Measurements from ENCODE around the gene TDRD3. TPM values are rescaled to one million over a fixed set of nuclear protein-coding genes. Genes with fewer than 3 reads are reported as not detected.

TDRD3 gene
- total and polyA plus RNA-seq, 2 experiments from 2014 or later, result 13.1 to 13.3 TPM

DNA sequence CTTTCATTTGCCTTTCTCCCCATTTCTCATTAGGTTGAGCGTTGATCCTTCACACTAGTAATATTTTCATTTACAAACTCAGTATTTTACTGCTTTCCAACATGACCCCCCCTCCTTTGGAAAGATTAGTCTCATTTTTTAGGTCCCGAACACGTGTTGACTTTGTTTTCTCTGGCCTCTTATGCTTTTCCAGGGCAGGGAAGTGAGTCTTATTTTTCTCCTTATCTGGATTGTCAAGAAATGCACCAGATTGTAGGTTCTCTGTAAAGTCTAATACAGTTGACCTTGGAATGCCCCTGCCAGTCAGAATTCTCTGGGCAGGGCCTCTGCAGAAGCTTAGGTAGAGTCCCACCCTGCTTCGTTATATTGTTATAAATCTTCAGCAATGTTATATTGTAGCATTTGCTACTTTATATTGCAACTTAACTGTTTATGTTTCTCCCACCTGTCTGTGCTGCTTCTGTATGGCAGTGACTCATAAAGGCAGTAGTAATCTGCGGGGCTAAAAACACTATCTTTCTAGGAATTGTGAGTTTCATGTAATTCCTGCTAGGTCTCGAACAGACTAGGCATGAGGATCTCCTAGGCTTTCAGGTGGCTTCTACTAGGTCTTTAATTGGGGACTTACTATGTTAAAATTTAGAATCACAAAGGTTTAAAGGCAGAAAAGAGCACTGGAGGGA, 2.0 kb downstream of the TDRD3 start (continued):
- TF ChIP-seq, protein P1, sequence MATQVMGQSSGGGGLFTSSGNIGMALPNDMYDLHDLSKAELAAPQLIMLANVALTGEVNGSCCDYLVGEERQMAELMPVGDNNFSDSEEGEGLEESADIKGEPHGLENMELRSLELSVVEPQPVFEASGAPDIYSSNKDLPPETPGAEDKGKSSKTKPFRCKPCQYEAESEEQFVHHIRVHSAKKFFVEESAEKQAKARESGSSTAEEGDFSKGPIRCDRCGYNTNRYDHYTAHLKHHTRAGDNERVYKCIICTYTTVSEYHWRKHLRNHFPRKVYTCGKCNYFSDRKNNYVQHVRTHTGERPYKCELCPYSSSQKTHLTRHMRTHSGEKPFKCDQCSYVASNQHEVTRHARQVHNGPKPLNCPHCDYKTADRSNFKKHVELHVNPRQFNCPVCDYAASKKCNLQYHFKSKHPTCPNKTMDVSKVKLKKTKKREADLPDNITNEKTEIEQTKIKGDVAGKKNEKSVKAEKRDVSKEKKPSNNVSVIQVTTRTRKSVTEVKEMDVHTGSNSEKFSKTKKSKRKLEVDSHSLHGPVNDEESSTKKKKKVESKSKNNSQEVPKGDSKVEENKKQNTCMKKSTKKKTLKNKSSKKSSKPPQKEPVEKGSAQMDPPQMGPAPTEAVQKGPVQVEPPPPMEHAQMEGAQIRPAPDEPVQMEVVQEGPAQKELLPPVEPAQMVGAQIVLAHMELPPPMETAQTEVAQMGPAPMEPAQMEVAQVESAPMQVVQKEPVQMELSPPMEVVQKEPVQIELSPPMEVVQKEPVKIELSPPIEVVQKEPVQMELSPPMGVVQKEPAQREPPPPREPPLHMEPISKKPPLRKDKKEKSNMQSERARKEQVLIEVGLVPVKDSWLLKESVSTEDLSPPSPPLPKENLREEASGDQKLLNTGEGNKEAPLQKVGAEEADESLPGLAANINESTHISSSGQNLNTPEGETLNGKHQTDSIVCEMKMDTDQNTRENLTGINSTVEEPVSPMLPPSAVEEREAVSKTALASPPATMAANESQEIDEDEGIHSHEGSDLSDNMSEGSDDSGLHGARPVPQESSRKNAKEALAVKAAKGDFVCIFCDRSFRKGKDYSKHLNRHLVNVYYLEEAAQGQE (IDR thresholded peaks at IDR 0.05; ENCODE audit: unreplicated experiment), result no peak

DNA sequence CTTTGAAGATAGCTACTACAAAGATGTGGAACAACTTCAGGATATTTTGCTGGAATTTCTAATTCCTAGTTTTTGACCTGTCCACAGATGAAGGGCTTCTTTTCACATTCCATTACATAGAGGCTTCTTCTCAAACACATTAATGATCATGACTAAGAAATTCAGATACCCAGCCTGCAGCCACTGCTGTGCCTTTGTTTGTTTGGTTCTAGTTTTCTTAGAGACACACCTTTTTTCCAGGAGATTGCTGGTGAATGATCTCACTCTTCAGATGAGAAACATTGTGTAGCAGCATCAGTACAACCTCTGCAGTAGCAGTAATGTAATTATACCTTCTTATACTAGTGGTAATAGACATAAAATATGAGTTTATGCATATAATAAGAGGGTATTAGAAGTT, 5.0 kb downstream of the TDRD3 start:
- ATAC-seq (no peak), DNase-seq (ENCODE audit: low spot score) (no peak)
- H3K27me3 Mint-ChIP-seq (ENCODE audit: insufficient read depth, low read depth, poor library complexity), result peaks cover 7% of the 10 kb centered on the region
- H2AFZ ChIP-seq, result no peak overlapping the region
- H3K4me1 ChIP-seq (ENCODE audit: insufficient read depth), result peaks cover 26% of the 10 kb centered on the region
- no peak overlapping the region for H3K4me3 Mint-ChIP-seq
- no peaks in the 10 kb centered on the region for H3K27me3 ChIP-seq (ENCODE audit: insufficient read depth)
- peaks cover 6% of the 10 kb centered on the region; the same call in 2 of the 3 replicates for H3K36me3 Mint-ChIP-seq (ENCODE audit: low read depth)
- no peak overlapping the region for H3K4me3 ChIP-seq
- H3K9me3 Mint-ChIP-seq, result peaks cover 7% of the 10 kb centered on the region; the same call in 2 of the 3 replicates
- no peaks in the 10 kb centered on the region for H3K36me3 ChIP-seq (ENCODE audit: insufficient read depth)
- no peaks in the 10 kb centered on the region for H4K20me1 ChIP-seq (replicated peaks; ENCODE audit: insufficient read depth)
- peaks cover 12% of the 10 kb centered on the region; the same call in 1 of the 2 replicates for H3K9me2 ChIP-seq (ENCODE audit: insufficient read depth)
- no peak overlapping the region for H3K27ac Mint-ChIP-seq
- no peaks in the 10 kb centered on the region for H3F3A ChIP-seq (replicated peaks; ENCODE audit: low read depth)
- 0 out of 2 replicates have a peak overlapping the region, but pooled peaks have one; percentile 5 for H3K4me2 ChIP-seq
- H3K4me1 Mint-ChIP-seq, result peaks cover 37% of the 10 kb centered on the region
- no peak overlapping the region for H3K27ac ChIP-seq (ENCODE audit: low read depth)
- peaks cover 73% of the 10 kb centered on the region for H3K79me2 ChIP-seq (replicated peaks; ENCODE audit: insufficient read depth)
- TF ChIP-seq JUNB (IDR thresholded peaks at IDR 0.05; ENCODE audit: unreplicated experiment), result no peak
- no peak for TF ChIP-seq ZNF114 (CRISPR knock-in tag; IDR thresholded peaks at IDR 0.05)
- TF ChIP-seq, protein P1 (IDR thresholded peaks at IDR 0.05; ENCODE audit: unreplicated experiment), result no peak
- no peak for TF ChIP-seq STAT1 (IDR thresholded peaks at IDR 0.05; ENCODE audit: unreplicated experiment)
- TF ChIP-seq POLR2AphosphoS5 (IDR thresholded peaks at IDR 0.05; ENCODE audit: low read depth), result no peak
- TF ChIP-seq, protein P2, sequence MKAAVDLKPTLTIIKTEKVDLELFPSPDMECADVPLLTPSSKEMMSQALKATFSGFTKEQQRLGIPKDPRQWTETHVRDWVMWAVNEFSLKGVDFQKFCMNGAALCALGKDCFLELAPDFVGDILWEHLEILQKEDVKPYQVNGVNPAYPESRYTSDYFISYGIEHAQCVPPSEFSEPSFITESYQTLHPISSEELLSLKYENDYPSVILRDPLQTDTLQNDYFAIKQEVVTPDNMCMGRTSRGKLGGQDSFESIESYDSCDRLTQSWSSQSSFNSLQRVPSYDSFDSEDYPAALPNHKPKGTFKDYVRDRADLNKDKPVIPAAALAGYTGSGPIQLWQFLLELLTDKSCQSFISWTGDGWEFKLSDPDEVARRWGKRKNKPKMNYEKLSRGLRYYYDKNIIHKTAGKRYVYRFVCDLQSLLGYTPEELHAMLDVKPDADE (IDR thresholded peaks at IDR 0.05), result no peak
- TF ChIP-seq EZH2phosphoT487 (IDR thresholded peaks at IDR 0.05; ENCODE audit: unreplicated experiment), result no peak
- no peak for TF ChIP-seq NANOG (IDR thresholded peaks at IDR 0.05; ENCODE audit: borderline replicate concordance)
- TF ChIP-seq CREB1 (CRISPR knock-in tag; IDR thresholded peaks at IDR 0.05; ENCODE audit: low read depth), result no peak
- no peak for TF ChIP-seq EZH2 (IDR thresholded peaks at IDR 0.05; ENCODE audit: low read depth, unreplicated experiment)

Measured in GM23338 (cell line).